ENCODE results near the gene ABHD13.

GRCh38 chr13:108185223-108185622 is 33.0 kb upstream of the ABHD13 start:
- TF ChIP-seq CTCF (IDR thresholded peaks at IDR 0.05) (no peak), POLR2A (IDR thresholded peaks at IDR 0.05) (no peak)
